Measurements from ENCODE around the gene CKM.
"Not testable (repeated sequence)": the region's sequence is repeated elsewhere in the genome, so short reads cannot be mapped to it uniquely, and the experiment has no call there.

CKM gene

GRCh38 chr19:45348367-45349125 is 25.9 kb upstream of the CKM start:
- no peak for DNase-seq

- no peak for DNase-seq
Observed at GRCh38 chr19:45347570-45348366, 25.1 kb upstream of the CKM start.

- no peak for DNase-seq
Observed at GRCh38 chr19:45346449-45346848, 23.8 kb upstream of the CKM start.

GRCh38 chr19:45345506-45345860 is 22.8 kb upstream of the CKM start:
- no peak for DNase-seq

- DNase-seq = no peak
Observed at GRCh38 chr19:45344621-45345505, 22.2 kb upstream of the CKM start.

GRCh38 chr19:45342911-45343310 is 20.2 kb upstream of the CKM start:
- no peak for DNase-seq

GRCh38 chr19:45340899-45341453 is 18.3 kb upstream of the CKM start:
- DNase-seq = no peak

GRCh38 chr19:45340232-45340898 is 17.7 kb upstream of the CKM start, which contains the start of gene KLC3:
TSS of gene KLC3 (plus strand) at chr19:45340750. CDS start at chr19:45345542, 4,792 bp downstream.
- DNase-seq = no peak

- no peak for DNase-seq
Observed at GRCh38 chr19:45339629-45340028, 17.0 kb upstream of the CKM start.

GRCh38 chr19:45336696-45337251 is 14.1 kb upstream of the CKM start:
- no peak for DNase-seq

GRCh38 chr19:45334881-45335280 is 12.2 kb upstream of the CKM start:
- not testable (repeated sequence) for DNase-seq

GRCh38 chr19:45333609-45334303 is 11.1 kb upstream of the CKM start:
- DNase-seq = no peak

GRCh38 chr19:45331411-45331810 is 8.7 kb upstream of the CKM start:
- no peak for DNase-seq

GRCh38 chr19:45327404-45328143 is 4.9 kb upstream of the CKM start:
- DNase-seq = no peak

- DNase-seq = no peak
Observed at GRCh38 chr19:45324349-45324907, 1.8 kb upstream of the CKM start.

GRCh38 chr19:45323671-45324081 is 1.0 kb upstream of the CKM start:
- DNase-seq = no peak

- no peak for DNase-seq
Observed at GRCh38 chr19:45322311-45322710, 364 bp downstream of the CKM start.

- no peak for DNase-seq
Observed at GRCh38 chr19:45321848-45322247, 827 bp downstream of the CKM start.

GRCh38 chr19:45320997-45321775 is 1.5 kb downstream of the CKM start:
- DNase-seq = no peak
